ENCODE data around the gene KRTCAP2.

DNA sequence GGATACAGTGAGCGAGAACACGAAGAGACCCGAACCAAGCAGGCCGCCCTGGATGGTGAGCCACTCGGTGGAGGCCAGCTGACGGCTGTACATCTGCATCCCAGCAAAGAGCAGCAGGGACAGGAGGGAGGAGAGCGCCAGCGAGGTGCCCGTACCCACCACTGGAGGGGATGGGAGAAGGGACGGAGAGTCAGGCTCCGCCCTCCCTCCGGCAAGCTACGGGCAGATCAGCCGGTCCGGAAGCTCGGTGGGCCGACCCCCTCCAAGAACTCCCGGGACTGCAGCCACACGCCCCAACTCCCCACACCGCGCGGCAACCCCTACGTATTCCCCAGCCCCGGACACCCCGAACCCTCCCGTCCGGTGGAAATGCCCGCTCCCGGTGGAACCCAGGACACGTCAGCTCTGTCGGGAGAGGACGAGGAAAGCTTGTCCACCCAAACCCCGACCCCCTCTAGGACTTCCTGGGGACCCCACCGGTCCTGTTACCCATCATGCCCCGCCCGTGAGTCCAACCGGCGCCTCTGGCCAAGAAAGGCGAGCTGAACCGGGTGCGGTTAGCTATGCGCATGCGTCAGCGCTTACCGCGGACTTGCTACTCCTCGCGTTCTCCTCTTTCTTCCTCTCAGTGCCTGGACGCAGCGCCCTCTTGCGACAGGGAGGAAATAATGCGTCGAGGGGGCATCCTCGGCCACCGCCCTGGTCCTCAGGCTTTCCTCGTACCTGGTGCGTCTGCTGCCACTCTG lies at the start of gene KRTCAP2:
- TF ChIP-seq CTCF (conservative IDR thresholded peaks at IDR 0.05) = peak; percentile 99
- TF ChIP-seq ZFX (IDR thresholded peaks at IDR 0.05) = no peak

Data from C4-2B (cell line).